HL-60 (cell line): Measurements from ENCODE around the gene NQO2.
"Not testable (repeated sequence)": the region's sequence is repeated elsewhere in the genome, so short reads cannot be mapped to it uniquely, and the experiment has no call there.

ENCODE experiments used
- GABPA ChIP-seq: IDR thresholded peaks from 2 replicates; pipeline ENCODE4 v1.6.1; 2012; ENCODE audit warnings: low read depth
- POLR2AphosphoS5 ChIP-seq: IDR thresholded peaks from 2 replicates; pipeline ENCODE4 v1.6.1; 2012; ENCODE audit warnings: low read depth
- SPI1 ChIP-seq: IDR thresholded peaks from 2 replicates; pipeline ENCODE4 v1.6.1; 2012; ENCODE audit warnings: low read depth, mild to moderate bottlenecking, borderline replicate concordance
- TF ChIP-seq, protein P1 (sequence below): IDR thresholded peaks from one replicate; pipeline ENCODE4 v1.5.1; 2011; ENCODE audit warnings: low read length, control low read depth, inconsistent platforms; ENCODE audit not compliant: insufficient read depth
- TF ChIP-seq, protein P2 (sequence below): IDR thresholded peaks from 2 replicates; pipeline ENCODE4 v1.6.1; 2012; ENCODE audit warnings: low read depth; ENCODE audit not compliant: insufficient replicate concordance

DNA sequence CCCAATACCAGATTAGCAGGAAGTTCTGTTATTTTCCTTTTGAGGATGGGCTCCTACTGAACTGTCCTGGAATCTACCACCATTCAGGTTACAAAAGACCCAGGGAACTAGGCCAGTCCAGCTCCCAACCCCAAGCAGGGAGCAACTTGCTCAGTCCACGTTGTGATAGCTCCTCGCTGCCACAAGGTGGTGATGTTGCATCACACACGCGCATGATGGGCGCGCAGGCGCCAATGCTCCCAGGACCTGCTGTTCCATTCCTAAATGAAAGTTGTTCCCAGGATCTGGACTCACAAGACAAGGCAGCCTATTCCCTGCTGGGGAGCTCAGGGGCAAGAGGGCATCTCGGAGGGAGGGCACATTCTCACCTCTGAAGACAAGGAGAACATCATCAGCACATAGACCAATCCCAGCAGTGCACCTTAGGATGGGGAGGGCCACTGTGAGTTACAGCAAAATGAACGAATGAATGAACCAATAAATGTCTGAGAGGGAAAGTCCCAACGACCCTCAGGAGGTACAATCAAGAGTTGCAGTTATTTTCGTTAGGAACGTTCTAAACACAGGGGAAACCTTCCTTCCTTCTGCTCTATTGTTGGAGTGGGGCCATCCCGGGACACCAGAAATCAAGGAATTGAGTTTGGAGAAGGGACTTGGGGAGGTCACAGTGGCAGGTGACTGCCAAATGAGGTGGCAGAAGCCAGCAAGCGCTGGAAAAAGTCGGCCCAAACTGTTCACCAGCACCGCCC lies 1.3 kb upstream of the NQO2 start:
- TF ChIP-seq POLR2AphosphoS5, GABPA, SPI1: not testable (repeated sequence)
- TF ChIP-seq, protein P1, sequence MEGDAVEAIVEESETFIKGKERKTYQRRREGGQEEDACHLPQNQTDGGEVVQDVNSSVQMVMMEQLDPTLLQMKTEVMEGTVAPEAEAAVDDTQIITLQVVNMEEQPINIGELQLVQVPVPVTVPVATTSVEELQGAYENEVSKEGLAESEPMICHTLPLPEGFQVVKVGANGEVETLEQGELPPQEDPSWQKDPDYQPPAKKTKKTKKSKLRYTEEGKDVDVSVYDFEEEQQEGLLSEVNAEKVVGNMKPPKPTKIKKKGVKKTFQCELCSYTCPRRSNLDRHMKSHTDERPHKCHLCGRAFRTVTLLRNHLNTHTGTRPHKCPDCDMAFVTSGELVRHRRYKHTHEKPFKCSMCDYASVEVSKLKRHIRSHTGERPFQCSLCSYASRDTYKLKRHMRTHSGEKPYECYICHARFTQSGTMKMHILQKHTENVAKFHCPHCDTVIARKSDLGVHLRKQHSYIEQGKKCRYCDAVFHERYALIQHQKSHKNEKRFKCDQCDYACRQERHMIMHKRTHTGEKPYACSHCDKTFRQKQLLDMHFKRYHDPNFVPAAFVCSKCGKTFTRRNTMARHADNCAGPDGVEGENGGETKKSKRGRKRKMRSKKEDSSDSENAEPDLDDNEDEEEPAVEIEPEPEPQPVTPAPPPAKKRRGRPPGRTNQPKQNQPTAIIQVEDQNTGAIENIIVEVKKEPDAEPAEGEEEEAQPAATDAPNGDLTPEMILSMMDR: not testable (repeated sequence)
- TF ChIP-seq, protein P2, sequence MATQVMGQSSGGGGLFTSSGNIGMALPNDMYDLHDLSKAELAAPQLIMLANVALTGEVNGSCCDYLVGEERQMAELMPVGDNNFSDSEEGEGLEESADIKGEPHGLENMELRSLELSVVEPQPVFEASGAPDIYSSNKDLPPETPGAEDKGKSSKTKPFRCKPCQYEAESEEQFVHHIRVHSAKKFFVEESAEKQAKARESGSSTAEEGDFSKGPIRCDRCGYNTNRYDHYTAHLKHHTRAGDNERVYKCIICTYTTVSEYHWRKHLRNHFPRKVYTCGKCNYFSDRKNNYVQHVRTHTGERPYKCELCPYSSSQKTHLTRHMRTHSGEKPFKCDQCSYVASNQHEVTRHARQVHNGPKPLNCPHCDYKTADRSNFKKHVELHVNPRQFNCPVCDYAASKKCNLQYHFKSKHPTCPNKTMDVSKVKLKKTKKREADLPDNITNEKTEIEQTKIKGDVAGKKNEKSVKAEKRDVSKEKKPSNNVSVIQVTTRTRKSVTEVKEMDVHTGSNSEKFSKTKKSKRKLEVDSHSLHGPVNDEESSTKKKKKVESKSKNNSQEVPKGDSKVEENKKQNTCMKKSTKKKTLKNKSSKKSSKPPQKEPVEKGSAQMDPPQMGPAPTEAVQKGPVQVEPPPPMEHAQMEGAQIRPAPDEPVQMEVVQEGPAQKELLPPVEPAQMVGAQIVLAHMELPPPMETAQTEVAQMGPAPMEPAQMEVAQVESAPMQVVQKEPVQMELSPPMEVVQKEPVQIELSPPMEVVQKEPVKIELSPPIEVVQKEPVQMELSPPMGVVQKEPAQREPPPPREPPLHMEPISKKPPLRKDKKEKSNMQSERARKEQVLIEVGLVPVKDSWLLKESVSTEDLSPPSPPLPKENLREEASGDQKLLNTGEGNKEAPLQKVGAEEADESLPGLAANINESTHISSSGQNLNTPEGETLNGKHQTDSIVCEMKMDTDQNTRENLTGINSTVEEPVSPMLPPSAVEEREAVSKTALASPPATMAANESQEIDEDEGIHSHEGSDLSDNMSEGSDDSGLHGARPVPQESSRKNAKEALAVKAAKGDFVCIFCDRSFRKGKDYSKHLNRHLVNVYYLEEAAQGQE: not testable (repeated sequence)
